Glutamatergic neuron (in vitro differentiated cells): Measurements from ENCODE around the gene NPR2. TPM values are rescaled to one million over a fixed set of nuclear protein-coding genes. Genes with fewer than 3 reads are reported as not detected.

Experiments used
- DNase-seq: peaks from one replicate; pipeline ENCODE4 v3.0.0; 2022
- H3K27ac Mint-ChIP-seq: one replicate; pipeline ENCODE4 v1.8.0; 2020; ENCODE audit warnings: mild to moderate bottlenecking, mixed read lengths, inconsistent platforms; ENCODE audit not compliant: unreplicated experiment
- H3K27me3 Mint-ChIP-seq: one replicate; pipeline ENCODE4 v1.8.0; 2020; ENCODE audit warnings: mild to moderate bottlenecking, moderate library complexity, mixed read lengths, inconsistent platforms; ENCODE audit not compliant: unreplicated experiment
- H3K36me3 Mint-ChIP-seq: one replicate; pipeline ENCODE4 v1.8.0; 2020; ENCODE audit warnings: mild to moderate bottlenecking, mixed read lengths, inconsistent platforms; ENCODE audit not compliant: unreplicated experiment
- H3K4me1 Mint-ChIP-seq: one replicate; pipeline ENCODE4 v1.8.0; 2020; ENCODE audit warnings: mild to moderate bottlenecking, low read depth, mixed read lengths, inconsistent platforms; ENCODE audit not compliant: unreplicated experiment
- H3K4me3 Mint-ChIP-seq: one replicate; pipeline ENCODE4 v1.8.0; 2020; ENCODE audit warnings: mild to moderate bottlenecking, mixed read lengths, inconsistent platforms; ENCODE audit not compliant: unreplicated experiment
- H3K9me3 Mint-ChIP-seq: one replicate; pipeline ENCODE4 v1.8.0; 2020; ENCODE audit warnings: mild to moderate bottlenecking, moderate library complexity, mixed read lengths, inconsistent platforms; ENCODE audit not compliant: unreplicated experiment
- total RNA-seq: library from RNA; stranded (reverse); fragmentation: NEBNext Ultra II Directional; extraction: Animal tissue kit (Norgen Biotek cat#: 25700); gene quantifications from one replicate; pipeline ENCODE4 v1.2.1, GENCODE V29; 2021; ENCODE audit not compliant: unreplicated experiment
- TF ChIP-seq, protein P1 (sequence below): fragments of 200-600 bp; sonication (generic); IDR thresholded peaks from one replicate; pipeline ENCODE4 v1.5.0; 2021; ENCODE audit not compliant: partially characterized antibody, unreplicated experiment

NPR2 gene
- total RNA-seq, 1 donor from 2014 or later: 357 TPM

DNA sequence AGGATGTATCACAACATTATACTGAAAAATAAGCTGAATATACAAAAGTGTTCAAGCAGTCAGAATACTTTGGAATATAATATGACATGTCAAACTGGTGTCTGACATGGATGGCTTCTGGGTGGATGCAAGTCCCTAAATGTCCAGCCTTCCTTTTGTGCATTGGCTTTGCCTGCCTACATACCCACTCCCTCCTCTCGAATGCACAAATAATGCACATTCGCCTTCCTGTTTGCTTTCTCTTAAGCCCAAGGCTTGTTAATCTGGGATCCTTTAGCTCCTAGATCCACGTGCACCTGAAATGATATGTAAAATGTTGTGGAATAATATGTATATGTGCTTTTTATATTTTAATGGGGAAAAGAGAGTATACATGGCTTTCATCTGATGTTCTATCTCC, 12.9 kb upstream of the NPR2 start:
- no peak for DNase-seq
- peaks cover 13% of the 10 kb centered on the region for H3K4me1 Mint-ChIP-seq
- no peak overlapping the region for H3K4me3 Mint-ChIP-seq
- peaks cover 3% of the 10 kb centered on the region for H3K27me3 Mint-ChIP-seq
- H3K9me3 Mint-ChIP-seq: no peaks in the 10 kb centered on the region
- TF ChIP-seq, protein P1, sequence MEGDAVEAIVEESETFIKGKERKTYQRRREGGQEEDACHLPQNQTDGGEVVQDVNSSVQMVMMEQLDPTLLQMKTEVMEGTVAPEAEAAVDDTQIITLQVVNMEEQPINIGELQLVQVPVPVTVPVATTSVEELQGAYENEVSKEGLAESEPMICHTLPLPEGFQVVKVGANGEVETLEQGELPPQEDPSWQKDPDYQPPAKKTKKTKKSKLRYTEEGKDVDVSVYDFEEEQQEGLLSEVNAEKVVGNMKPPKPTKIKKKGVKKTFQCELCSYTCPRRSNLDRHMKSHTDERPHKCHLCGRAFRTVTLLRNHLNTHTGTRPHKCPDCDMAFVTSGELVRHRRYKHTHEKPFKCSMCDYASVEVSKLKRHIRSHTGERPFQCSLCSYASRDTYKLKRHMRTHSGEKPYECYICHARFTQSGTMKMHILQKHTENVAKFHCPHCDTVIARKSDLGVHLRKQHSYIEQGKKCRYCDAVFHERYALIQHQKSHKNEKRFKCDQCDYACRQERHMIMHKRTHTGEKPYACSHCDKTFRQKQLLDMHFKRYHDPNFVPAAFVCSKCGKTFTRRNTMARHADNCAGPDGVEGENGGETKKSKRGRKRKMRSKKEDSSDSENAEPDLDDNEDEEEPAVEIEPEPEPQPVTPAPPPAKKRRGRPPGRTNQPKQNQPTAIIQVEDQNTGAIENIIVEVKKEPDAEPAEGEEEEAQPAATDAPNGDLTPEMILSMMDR: no peak
- H3K36me3 Mint-ChIP-seq: no peaks in the 10 kb centered on the region
- no peak overlapping the region for H3K27ac Mint-ChIP-seq

DNA sequence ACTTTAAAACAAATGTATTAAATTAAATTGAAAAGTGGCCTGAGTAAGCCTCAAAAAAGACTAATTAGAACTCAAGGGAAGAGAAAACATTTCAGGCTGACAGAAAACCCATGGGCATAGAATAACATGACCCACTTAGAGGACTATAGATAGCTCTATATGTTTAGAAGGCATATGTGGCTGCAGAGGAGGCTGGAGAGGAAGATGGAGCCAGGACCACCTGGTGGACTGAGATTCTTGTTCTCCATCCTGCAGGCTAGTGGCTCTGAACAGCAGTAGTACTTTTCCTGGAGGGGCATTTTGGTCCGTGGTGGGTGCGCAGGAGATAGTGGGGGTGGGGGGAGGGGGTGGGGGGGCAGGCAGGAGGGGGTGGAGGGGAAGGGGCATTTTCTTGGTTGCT, 10.3 kb upstream of the NPR2 start:
- H3K4me1 Mint-ChIP-seq: peaks cover 1% of the 10 kb centered on the region
- no peaks in the 10 kb centered on the region for H3K36me3 Mint-ChIP-seq
- TF ChIP-seq, protein P1: no peak
- no peak overlapping the region for H3K27ac Mint-ChIP-seq
- peaks cover 3% of the 10 kb centered on the region for H3K27me3 Mint-ChIP-seq
- no peak for DNase-seq
- H3K9me3 Mint-ChIP-seq: peaks cover 1% of the 10 kb centered on the region
- H3K4me3 Mint-ChIP-seq: no peak overlapping the region

DNA sequence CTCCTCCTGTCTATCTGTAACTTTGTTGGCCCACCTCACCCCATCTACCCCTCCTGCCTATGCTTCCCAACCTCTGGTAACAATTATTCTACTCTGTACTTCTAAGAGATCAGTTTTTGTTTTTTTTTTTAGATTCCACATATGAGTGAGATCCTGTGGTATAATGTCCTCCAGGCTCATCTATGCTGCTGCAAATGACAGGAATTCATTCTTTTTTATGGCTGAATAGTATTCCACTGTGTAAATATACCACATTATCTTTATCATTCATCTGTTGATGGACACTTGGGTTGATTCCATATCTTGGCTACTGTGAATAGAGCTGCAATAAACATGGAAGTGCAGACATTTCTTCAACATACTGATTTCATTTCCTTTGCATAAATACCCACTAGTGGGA, 8.0 kb upstream of the NPR2 start:
- DNase-seq: no peak

DNA sequence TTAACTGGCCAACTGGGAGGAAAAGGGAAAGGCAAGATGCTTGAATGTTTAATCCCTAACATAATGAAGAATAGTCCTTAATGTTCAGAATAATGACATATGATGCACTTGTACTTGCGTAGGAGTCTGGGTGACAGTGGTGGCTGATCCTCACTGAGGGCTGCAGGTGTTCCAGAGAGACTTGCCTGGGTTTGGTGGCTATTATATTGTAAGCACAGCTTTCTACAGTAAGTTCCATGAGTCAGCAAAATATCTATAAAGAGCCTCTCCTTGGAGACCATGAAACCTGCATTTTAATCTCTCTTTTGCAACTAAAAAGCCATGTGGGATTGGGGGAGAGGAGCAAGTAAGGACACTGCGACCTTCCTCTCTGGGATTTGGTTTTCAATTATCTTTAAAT, 1.9 kb upstream of the NPR2 start:
- H3K9me3 Mint-ChIP-seq: peaks cover 25% of the 10 kb centered on the region
- H3K36me3 Mint-ChIP-seq: no peaks in the 10 kb centered on the region
- peaks cover 21% of the 10 kb centered on the region for H3K4me1 Mint-ChIP-seq
- peaks cover 22% of the 10 kb centered on the region for H3K27me3 Mint-ChIP-seq
- DNase-seq: no peak
- H3K27ac Mint-ChIP-seq: peak overlapping the region; percentile 100
- TF ChIP-seq, protein P1: no peak
- H3K4me3 Mint-ChIP-seq: peak overlapping the region; percentile 32

More for the DNA sequence above, 8.0 kb upstream of the NPR2 start:
- no peaks in the 10 kb centered on the region for H3K27me3 Mint-ChIP-seq
- H3K4me3 Mint-ChIP-seq: no peak overlapping the region
- no peaks in the 10 kb centered on the region for H3K36me3 Mint-ChIP-seq
- peaks cover 1% of the 10 kb centered on the region for H3K9me3 Mint-ChIP-seq
- TF ChIP-seq, protein P1: no peak
- H3K4me1 Mint-ChIP-seq: no peaks in the 10 kb centered on the region
- no peak overlapping the region for H3K27ac Mint-ChIP-seq

GRCh38 chr9:35790025-35790384, 1.4 kb upstream of the NPR2 start:
- Mint-ChIP-seq H3K4me1 (peaks cover 25% of the 10 kb centered on the region), H3K27me3 (peaks cover 22% of the 10 kb centered on the region), H3K9me3 (peaks cover 27% of the 10 kb centered on the region), H3K36me3 (peaks cover under 1% of the 10 kb centered on the region), H3K4me3 (peak overlapping the region; percentile 91), H3K27ac (peak overlapping the region; percentile 100)
- TF ChIP-seq, protein P1: no peak
- no peak for DNase-seq
